ENCODE data around the gene RABL6.

GRCh38 chr9:136855461-136856078 lies 47.8 kb downstream of the RABL6 start:
- TF ChIP-seq CTCF (IDR thresholded peaks at IDR 0.05) (no peak), POLR2A (IDR thresholded peaks at IDR 0.05) (no peak), POLR2AphosphoS5 (IDR thresholded peaks at IDR 0.05) (no peak)
